ENCODE data around the gene ZNF319. TPM values are rescaled to one million over a fixed set of nuclear protein-coding genes. Genes with fewer than 3 reads are reported as not detected.
A peak's percentile ranks its signal among the peaks of the same experiment; 100 is the strongest.

The ZNF319 gene
- polyA plus RNA-seq, 3 donors, result 1.9 to 11.5 (median 4.7) TPM

GRCh38 chr16:58026705-58027160, 26.3 kb upstream of the ZNF319 start:
- Histone ChIP-seq H4K20me1 (ENCODE audit: insufficient read depth, low read length) (no peaks in the 10 kb centered on the region), H2AFZ (ENCODE audit: insufficient read depth, low read depth, low read length, poor library complexity, severe bottlenecking) (peak overlapping the region; percentile 63), H3K9me3 (replicated peaks in 1 of 2; ENCODE audit: control insufficient read depth in 1 of 2, insufficient read depth in 1 of 2, low read length in 2 of 2) (no peaks in the 10 kb centered on the region), H3K27ac (ENCODE audit: low read depth in 1 of 2, low read length in 2 of 2) (no peak overlapping the region), H3K79me2 (ENCODE audit: insufficient read depth, low read length) (no peaks in the 10 kb centered on the region), H3K4me1 (ENCODE audit: control insufficient read depth in 1 of 2, insufficient read depth in 2 of 2, low read length in 2 of 2) (peaks cover 18 to 29% of the 10 kb centered on the region in 2 donors), H3K9ac (ENCODE audit: insufficient read depth, low read length, poor library complexity, severe bottlenecking) (no peak overlapping the region), H3K4me2 (replicated peaks; ENCODE audit: extremely low read depth, low read length, poor library complexity, severe bottlenecking) (peak overlapping the region; percentile 84), H3K36me3 (replicated peaks in 1 of 2; ENCODE audit: control insufficient read depth in 1 of 2, insufficient read depth in 2 of 2, low read length in 2 of 2) (peaks cover under 1 to 4% of the 10 kb centered on the region in 2 donors), H3K4me3 (replicated peaks in 1 of 3; ENCODE audit: low read depth in 2 of 3, low read length in 3 of 3) (peak overlapping the region in 1 of 3 experiments; percentile 75), H3K27me3 (ENCODE audit: control insufficient read depth in 2 of 2, insufficient read depth in 2 of 2, low read length in 2 of 2) (peaks cover 20 to 58% of the 10 kb centered on the region in 2 donors)
- no peak for DNase-seq
- Mint-ChIP-seq H3K27ac (no peak overlapping the region), H3K4me1 (peaks cover 15% of the 10 kb centered on the region), H3K9me3 (peaks cover 0 to 11% (median 3%) of the 10 kb centered on the region in 7 donors), H3K4me3 (peak overlapping the region; percentile 47 to 81), H3K27me3 (ENCODE audit: low read depth in 3 of 3) (peaks cover 47 to 67% (median 52%) of the 10 kb centered on the region in 3 donors), H3K36me3 (no peaks in the 10 kb centered on the region)
- under 1% methylated on average over 35 of the region's 38 CpGs for WGBS (ENCODE audit: insufficient coverage)
- TF ChIP-seq CTCF (IDR thresholded peaks at IDR 0.05), result no peak
- intact Hi-C loops (cut with micrococcal nuclease), result no loop called here

GRCh38 chr16:58026139-58026704, 25.8 kb upstream of the ZNF319 start:
- H3K4me1 ChIP-seq (ENCODE audit: control insufficient read depth in 1 of 2, insufficient read depth in 2 of 2, low read length in 2 of 2), result peaks cover 18 to 29% of the 10 kb centered on the region in 2 donors
- peaks cover 47 to 67% (median 52%) of the 10 kb centered on the region in 3 donors for H3K27me3 Mint-ChIP-seq (ENCODE audit: low read depth in 3 of 3)
- WGBS (ENCODE audit: insufficient coverage), result under 1% methylated on average over 60 of the region's 65 CpGs
- no peak for TF ChIP-seq CTCF (IDR thresholded peaks at IDR 0.05)
- no peaks in the 10 kb centered on the region for H3K9me3 ChIP-seq (replicated peaks in 1 of 2; ENCODE audit: control insufficient read depth in 1 of 2, insufficient read depth in 1 of 2, low read length in 2 of 2)
- H3K4me2 ChIP-seq (replicated peaks; ENCODE audit: extremely low read depth, low read length, poor library complexity, severe bottlenecking), result peak overlapping the region; percentile 84
- peaks cover 20 to 58% of the 10 kb centered on the region in 2 donors for H3K27me3 ChIP-seq (ENCODE audit: control insufficient read depth in 2 of 2, insufficient read depth in 2 of 2, low read length in 2 of 2)
- H4K20me1 ChIP-seq (ENCODE audit: insufficient read depth, low read length), result no peaks in the 10 kb centered on the region
- peak overlapping the region; percentile 47 to 81 for H3K4me3 Mint-ChIP-seq
- H3K4me1 Mint-ChIP-seq, result peaks cover 15% of the 10 kb centered on the region
- no peak overlapping the region for H3K27ac ChIP-seq (ENCODE audit: low read depth in 1 of 2, low read length in 2 of 2)
- H3K36me3 Mint-ChIP-seq, result peaks cover 5% of the 10 kb centered on the region in 2 donors
- peaks cover 0 to 11% (median 3%) of the 10 kb centered on the region in 7 donors for H3K9me3 Mint-ChIP-seq
- peak overlapping the region; percentile 63 for H2AFZ ChIP-seq (ENCODE audit: insufficient read depth, low read depth, low read length, poor library complexity, severe bottlenecking)
- no peak for DNase-seq
- H3K36me3 ChIP-seq (replicated peaks in 1 of 2; ENCODE audit: control insufficient read depth in 1 of 2, insufficient read depth in 2 of 2, low read length in 2 of 2), result peaks cover 4 to 9% of the 10 kb centered on the region in 2 donors
- H3K27ac Mint-ChIP-seq, result no peak overlapping the region
- no peak overlapping the region for H3K9ac ChIP-seq (ENCODE audit: insufficient read depth, low read length, poor library complexity, severe bottlenecking)
- intact Hi-C loops (cut with micrococcal nuclease), result no loop called here
- peak overlapping the region in 2 of 3 experiments; percentile 36 to 75 for H3K4me3 ChIP-seq (replicated peaks in 1 of 3; ENCODE audit: low read depth in 2 of 3, low read length in 3 of 3)
- no peaks in the 10 kb centered on the region for H3K79me2 ChIP-seq (ENCODE audit: insufficient read depth, low read length)

Data from CD14-positive monocyte (primary cell).